ENCODE results near the gene CCDC157.
"Not testable (repeated sequence)": the region's sequence is repeated elsewhere in the genome, so short reads cannot be mapped to it uniquely, and the experiment has no call there.

CCDC157 gene

GRCh38 chr22:30326255-30326705 lies 30.5 kb upstream of the CCDC157 start:
- DNase-seq (ENCODE audit: low read depth) = no peak

DNA sequence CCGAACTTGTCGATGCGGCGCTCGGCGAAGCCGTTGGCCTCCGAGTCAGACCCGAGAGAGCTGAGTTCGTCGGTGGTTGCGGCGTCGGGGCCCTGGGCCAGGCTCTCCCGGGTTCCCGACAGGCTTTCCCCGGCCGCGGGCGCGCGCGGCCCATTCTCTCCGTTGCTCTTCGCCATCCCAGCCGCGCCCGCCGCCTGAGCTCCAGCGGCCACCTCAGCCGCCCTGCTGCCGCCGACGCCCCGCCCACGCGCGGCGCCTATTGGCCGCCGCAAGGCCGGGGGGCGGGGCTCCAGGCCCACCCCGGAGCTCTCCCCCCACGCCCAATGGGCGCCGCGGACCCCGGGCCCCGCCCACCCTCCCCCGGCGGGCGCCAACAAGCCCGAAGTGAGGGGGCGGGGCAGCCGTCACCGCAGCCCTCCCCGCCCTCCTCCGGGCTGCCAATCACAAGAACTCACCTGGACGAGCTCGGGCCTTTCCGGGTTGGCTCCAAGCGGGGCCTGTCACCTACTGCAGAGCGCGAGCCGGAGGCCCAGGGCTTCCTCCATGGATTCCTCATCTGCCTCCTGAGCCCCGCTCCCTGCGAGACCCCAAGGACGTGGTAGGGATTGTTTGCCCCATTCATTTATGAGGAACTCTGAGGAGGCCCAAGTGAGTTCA lies 30.0 kb upstream of the CCDC157 start, which contains the start of gene TBC1D10A:
Gene TBC1D10A (minus strand): TSS at position 236 of the 657 bp plus-strand sequence. CDS start 60 bp downstream, at position 176.
- peak; percentile 75 for DNase-seq (ENCODE audit: low read depth)

DNA sequence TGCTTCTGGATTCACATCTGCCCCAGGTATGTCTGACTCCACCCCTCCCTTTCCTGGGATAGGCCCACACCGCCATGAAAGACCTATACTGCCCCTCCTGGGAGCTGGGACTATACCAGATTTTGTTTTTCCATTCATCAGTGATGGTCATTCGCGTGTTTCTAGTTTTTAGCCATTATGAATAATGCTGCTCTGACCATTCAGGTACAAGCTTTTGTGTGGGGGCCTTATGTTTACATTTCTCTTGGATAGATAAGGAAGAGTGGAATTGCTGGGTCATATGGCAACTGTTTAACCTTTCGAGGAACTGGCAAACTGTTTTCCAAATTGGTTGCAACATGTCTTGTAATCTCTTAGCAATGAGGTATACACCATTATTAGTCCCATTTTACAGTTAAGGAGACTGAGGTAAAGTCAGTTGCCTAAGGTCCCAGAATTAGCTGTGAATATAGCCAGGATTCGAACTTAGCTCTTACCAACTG lies 28.9 kb upstream of the CCDC157 start:
- DNase-seq (ENCODE audit: low read depth) = no peak

DNA sequence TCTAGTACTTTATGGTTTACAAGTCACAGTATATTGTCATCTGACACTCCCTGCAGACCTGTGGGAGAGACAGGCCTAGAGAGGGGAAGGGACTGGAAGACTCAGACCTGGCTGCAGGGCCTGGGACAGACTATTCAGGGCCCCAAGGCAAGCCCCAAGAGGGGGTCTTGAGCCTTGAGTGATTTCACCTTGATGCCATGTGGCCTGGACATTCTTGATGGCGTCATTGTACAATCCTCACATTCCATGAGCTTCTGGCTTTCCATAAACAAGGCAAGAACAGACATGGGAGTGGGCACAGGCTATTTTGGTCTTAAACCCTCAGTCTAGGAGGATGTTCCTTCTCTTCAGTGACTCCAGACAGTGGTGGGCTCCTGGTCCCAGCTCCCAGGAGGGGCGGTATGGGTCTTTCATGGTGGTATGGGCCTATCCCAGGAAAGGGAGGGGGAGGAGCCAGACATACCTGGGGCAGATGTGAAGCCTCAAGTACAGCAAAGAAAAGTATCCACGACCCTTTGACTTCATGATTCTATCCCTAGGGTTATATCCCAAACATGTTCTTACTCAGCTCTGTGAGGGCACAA lies 28.2 kb upstream of the CCDC157 start:
- no peak for DNase-seq (ENCODE audit: low read depth)

DNA sequence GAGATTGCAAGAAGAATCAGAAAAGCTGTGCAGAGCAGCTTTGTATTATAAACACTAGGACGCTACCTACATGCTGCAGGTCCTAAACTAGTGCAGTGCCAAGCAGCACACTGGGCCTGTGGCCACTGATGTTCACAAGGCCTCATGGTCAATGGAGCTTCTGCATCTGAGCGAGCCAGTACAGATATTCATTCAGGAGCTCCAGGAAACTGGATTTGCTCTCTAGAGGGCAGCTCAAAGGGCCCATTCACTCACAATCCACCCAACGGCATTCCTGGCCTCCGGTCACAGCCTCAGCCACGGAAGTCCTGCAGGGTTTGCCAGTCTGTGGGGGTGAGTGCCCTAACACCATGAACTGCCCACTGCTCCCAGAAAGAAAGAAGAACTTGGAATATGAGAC lies 24.3 kb upstream of the CCDC157 start:
- no peak for DNase-seq (ENCODE audit: low read depth)

DNA sequence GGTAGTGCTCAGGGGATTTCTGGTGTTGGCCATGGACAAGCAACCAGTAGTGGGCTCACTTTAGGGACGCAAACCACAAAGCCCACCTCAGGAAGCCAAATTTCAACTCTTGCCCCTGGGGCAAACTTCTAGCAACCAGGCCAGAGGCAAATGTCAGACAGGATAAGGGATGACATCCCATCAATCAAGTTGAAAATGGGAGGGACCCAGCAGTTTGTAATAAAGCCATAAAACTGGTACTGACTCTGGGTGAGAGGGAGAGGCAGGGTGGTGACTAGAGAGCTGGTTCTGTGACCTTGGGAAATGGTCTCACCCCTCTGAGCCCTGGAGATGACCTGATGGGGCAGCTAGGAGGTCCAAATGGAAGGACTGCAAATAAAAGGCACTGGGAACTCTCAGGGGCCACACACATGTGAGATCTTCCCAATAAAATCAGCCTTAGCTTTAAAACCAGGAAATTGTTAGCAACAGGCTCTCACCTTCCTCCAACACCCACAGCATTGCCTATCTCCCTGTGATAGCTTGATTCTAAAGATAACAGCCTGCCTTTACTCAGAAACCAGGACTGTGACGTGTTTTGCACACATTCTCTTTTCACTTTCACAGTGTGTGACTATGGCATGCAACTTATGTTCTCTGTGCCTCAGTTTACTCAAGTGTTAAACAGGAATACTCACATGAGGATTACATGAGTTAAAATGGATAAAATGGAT lies 23.7 kb upstream of the CCDC157 start:
- no peak for DNase-seq (ENCODE audit: low read depth)

- no peak for DNase-seq (ENCODE audit: low read depth)
Measured at GRCh38 chr22:30333707-30334087, 23.1 kb upstream of the CCDC157 start.

DNA sequence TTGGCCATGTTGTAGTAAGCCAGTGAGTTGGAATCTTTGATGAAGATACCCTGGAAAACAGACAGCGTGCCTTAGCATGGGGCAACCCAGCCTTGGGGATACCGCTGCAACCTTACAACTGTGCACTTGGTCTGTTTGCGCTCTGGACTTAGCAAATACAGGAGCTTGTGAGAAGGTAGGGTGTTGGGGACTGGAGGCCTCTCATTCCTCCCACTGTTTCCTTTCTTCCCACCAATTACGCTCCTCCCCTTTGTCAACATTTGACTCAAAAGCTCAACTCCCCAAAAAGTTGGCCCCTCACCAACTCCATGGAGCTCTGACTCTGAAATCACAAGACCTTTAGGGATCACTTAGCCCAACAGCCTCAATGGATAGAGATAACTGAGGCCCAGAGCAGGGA lies 22.2 kb upstream of the CCDC157 start:
- no peak for DNase-seq (ENCODE audit: low read depth)

DNA sequence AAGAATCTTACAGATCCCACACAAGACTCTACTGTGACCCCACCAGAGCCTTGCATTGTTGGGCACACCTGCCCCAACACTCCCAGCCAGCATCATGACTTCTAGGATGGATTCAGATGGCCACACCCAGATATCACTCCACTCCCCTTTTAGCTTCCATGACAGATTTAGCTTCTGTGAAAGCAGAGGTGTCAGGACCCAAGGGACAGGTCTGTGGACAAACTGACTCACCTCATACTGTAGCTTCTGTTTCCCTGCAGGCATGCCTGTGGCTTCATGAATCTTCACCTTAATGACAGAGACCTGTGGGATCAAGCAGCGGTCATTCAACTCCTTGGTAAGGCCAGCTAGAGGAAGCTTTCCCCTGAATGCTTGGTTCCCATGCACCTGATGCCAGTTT lies 21.6 kb upstream of the CCDC157 start:
- no peak for DNase-seq (ENCODE audit: low read depth)

- no peak for DNase-seq (ENCODE audit: low read depth)
Measured at GRCh38 chr22:30336752-30337460, 19.9 kb upstream of the CCDC157 start.

GRCh38 chr22:30337461-30337778 lies 19.4 kb upstream of the CCDC157 start:
- no peak for DNase-seq (ENCODE audit: low read depth)

DNA sequence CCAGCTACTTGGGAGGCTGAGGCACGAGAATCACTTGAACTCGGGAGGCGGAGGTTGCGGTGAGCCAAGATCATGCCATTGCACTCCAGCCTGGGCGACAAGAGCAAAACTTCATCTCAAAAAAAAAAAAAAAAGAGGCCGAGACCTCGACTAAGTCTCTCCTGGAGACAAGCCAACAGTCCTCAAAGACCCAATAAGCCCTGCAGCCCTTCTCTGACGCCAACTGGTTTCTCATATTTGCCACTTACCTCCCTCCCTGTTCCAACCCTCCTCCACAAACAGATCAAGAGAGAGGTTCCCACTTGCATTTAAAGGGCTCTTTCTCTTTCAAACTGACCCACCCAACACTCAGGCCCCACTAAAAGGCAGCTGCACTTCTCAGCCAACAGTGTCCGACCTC lies 18.5 kb upstream of the CCDC157 start:
- DNase-seq (ENCODE audit: low read depth) = not testable (repeated sequence)

- DNase-seq (ENCODE audit: low read depth) = no peak
Measured at GRCh38 chr22:30338802-30339201, 18.0 kb upstream of the CCDC157 start.

DNA sequence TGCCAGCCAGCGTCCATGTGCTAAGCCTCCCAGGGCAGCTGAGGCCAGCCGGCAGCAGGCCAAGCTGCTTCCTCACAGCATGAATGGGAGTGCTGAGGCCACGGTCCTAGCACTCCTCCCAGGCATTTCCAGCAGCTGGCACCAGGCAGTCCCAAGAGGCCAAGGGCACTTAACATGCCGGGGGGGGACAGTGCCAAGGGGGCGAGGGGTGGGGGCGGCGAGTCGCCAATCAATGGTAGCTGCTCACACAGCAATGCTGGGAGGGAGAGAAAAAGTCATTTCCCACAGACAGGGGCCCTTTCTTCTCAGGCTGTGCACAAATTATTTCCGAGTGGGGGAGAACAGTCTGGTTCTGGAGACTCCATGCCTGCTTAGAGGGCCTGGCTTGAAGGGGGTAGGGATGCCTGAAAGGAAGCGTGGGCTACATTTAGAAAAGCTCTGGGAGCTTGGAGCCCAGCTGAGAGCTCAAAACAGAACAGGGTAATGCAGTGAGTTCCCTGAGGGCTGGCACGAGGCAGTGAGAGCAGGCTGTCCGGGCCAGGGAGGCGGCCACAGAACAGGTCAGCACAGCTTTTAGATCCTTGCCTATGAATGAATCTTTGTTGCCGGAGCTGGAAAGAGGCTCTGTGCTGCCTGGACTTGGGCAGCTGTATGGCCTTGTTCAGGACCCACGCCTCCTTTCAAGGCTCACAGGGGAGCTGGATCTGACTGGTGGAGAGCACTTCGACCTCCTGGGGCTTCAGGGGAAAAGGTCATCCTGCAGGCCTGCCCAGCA lies 15.7 kb upstream of the CCDC157 start:
- DNase-seq (ENCODE audit: low read depth) = no peak

DNA sequence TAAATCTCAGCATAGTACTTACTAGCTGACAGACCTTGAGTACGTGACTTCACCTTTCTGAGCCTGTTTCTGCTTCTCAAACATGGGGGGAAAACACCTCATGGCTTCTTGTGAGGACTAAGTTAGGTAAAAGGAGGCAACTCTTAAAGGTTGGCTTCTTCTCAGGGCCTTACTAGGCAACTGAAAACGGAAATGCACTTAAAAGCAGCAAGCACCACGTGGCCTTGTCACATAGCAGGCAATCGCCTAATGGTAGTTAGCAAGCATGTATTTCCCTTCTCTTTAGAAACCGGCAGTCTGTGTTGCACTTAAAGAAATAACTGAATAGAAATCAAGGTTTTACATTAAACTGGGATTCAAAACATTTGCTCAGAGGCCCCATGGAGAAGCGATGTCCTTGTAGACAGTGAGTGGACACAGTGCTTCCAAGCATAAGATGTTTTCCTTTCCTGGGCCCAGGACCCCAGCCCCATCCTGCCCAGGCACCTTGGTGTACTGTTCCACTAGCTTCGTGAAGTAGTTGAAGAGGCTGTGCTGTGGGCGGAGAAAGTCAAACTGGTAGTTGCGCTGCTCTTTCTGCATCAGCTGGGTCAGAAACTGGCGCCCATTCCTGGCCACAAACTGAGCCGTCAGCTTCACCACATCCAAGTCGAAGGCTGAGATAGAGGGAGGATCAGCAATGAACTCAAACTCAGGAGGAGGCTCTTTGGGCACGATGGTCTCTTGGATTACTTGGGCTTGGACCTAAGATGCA lies 12.2 kb upstream of the CCDC157 start:
- no peak for DNase-seq (ENCODE audit: low read depth)

DNA sequence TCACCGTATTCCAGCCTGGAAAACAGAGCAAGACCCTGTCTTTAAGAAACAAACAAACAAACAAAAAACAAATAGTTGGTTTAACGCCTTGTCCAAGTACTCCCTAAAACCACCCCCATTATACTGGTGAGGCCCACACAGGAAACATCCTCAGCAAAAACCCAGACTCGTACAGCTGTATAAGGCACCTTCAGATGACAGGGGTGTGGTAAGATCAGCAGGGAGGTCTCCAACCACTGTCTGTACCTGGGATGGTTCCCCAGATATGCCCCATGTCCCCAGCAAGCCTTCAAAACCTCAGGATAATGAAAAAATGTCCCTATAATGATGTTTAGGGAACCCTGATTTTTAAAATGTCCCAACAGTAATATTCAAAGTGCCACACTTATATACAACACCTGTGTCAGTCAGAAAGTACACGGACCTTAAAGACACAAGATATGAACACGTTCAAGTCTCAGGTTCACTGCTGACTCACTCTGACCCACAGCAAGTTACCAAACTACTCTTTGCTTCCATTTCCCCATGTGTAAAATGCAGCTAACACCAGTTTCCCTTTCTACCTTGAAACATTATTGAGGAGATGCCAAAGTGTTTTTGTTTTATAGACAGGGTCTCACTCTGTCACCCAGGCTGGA lies 9.4 kb upstream of the CCDC157 start:
- DNase-seq (ENCODE audit: low read depth) = no peak

GRCh38 chr22:30348404-30348803 lies 8.4 kb upstream of the CCDC157 start:
- no peak for DNase-seq (ENCODE audit: low read depth)

DNA sequence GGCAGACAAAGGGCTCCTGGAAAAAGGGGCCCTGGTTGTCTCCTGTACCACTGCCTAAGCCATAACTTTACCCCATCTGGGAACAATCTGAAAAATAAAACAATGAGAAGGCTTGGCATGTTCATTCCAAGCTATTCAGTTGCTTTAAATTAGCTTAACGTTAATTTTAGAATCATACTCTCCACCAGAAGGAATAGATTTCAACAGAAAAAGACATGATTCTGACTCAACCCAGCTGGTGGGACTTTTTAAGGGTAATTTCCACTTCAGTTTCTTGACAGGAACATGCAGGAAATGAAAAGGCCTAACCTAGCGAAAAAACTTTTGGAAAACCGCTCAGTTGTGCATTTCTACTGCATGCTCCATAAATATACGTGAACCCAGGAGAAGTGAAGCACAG lies 8.0 kb upstream of the CCDC157 start:
- DNase-seq (ENCODE audit: low read depth) = no peak

DNA sequence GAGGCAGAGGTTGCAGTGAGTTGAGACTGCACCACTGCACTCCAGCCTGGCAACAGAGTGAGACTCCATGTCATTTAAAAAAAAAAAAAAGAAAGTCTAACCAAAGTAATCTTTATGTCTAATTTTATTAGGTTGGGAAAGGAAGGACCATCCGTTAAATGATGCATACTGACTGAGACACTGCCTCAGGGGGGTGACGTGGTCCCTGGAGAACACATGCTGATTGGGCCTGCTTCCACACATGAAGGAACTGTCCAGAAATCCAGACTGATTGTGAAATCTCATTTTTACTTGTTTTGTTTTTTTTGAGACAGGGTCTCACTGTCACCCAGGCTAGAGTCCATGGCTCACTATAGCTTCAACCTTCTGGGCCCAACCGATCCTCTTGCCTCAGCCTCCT lies 5.6 kb upstream of the CCDC157 start:
- DNase-seq (ENCODE audit: low read depth) = no peak

- DNase-seq (ENCODE audit: low read depth) = no peak
Measured at GRCh38 chr22:30354644-30355043, 2.2 kb upstream of the CCDC157 start.

- DNase-seq (ENCODE audit: low read depth) = no peak
Measured at GRCh38 chr22:30357236-30357570, 396 bp downstream of the CCDC157 start.
